ENCODE results near the gene AGAP1.

DNA sequence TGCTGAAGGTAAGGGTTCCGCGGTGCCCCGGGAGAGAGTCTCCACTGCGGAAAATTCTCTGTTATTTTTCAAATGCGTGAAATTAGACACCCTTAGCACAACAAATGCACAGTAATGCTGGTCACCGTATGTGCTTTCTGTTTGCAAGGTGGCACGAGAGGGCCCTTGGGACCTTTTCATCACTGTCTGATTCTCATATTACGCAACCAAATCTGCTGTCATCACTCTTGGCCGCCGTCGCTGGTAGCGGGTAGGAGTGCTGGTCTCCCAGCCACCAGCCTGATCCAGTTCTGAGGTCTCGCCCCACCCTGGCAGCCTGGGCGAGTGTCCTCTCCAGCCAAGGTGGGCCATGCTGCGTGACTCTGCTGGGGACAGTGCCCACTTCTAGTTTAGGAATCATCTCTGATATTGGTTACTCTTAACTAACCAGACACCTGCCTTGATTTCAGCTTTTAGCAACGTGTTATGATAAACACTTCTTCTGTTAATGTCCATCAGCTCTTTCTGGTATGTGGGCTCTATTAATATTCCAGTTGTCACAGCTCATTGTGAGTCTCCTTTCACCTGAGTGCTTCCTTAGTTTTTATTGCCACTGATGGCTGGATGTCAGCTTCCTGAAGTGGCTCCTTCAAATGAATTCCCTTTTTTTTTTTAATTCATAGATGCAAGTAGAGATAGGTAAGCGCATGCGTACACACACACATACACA is 474.9 kb downstream of the AGAP1 start:
- TF ChIP-seq EZH2 (IDR thresholded peaks at IDR 0.05; ENCODE audit: borderline replicate concordance, low read depth, low read length, severe bottlenecking) (no peak), CTCF (IDR thresholded peaks at IDR 0.05; ENCODE audit: extremely low read depth in 1 of 2, insufficient read depth in 1 of 2, low read depth in 1 of 2, low read length in 2 of 2) (no peak), POLR2A (IDR thresholded peaks at IDR 0.05; ENCODE audit: low read depth, low read length) (no peak), POLR2AphosphoS5 (IDR thresholded peaks at IDR 0.05; ENCODE audit: insufficient read depth, low read depth, low read length) (no peak), JUN (IDR thresholded peaks at IDR 0.05; ENCODE audit: borderline replicate concordance, insufficient read depth, insufficient read length, low read depth) (no peak)
- TF ChIP-seq, protein P1, sequence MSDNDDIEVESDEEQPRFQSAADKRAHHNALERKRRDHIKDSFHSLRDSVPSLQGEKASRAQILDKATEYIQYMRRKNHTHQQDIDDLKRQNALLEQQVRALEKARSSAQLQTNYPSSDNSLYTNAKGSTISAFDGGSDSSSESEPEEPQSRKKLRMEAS (IDR thresholded peaks at IDR 0.05; ENCODE audit: insufficient read depth, insufficient read length): no peak

Data from endothelial cell of umbilical vein (primary cell).